IPS-20b (cell line): ENCODE measurements around the gene ZBTB20.

Experiments used
- H3K27ac ChIP-seq: one replicate; pipeline ENCODE4 v1.5.1; 2013; ENCODE audit warnings: low read length
- H3K27me3 ChIP-seq: 2 replicates; pipeline ENCODE4 v1.6.1; 2013; ENCODE audit warnings: mild to moderate bottlenecking, low read length, inconsistent platforms; ENCODE audit not compliant: insufficient read depth
- H3K36me3 ChIP-seq: 2 replicates; pipeline ENCODE4 v1.6.1; 2013; ENCODE audit warnings: low read depth, mild to moderate bottlenecking, inconsistent platforms, low read length, moderate library complexity; ENCODE audit not compliant: insufficient read depth
- H3K4me1 ChIP-seq: 2 replicates; pipeline ENCODE4 v1.6.1; 2013; ENCODE audit warnings: mild to moderate bottlenecking, control low read depth, inconsistent platforms, low read length, moderate library complexity; ENCODE audit not compliant: insufficient read depth
- H3K4me3 ChIP-seq: 2 replicates; pipeline ENCODE4 v1.5.1; 2013; ENCODE audit warnings: mild to moderate bottlenecking, low read length, inconsistent platforms
- H3K9ac ChIP-seq: 2 replicates; pipeline ENCODE4 v1.6.1; 2013; ENCODE audit warnings: low read depth, mild to moderate bottlenecking, inconsistent platforms, low read length, moderate library complexity
- H3K9me3 ChIP-seq: 2 replicates; pipeline ENCODE4 v1.6.1; 2013; ENCODE audit warnings: mild to moderate bottlenecking, low read depth, low read length, inconsistent platforms; ENCODE audit not compliant: insufficient read depth

The ZBTB20 gene

GRCh38 chr3:114307222-114307830, 839.8 kb downstream of the ZBTB20 start:
- Histone ChIP-seq H3K9ac (no peak overlapping the region), H3K9me3 (no peaks in the 10 kb centered on the region), H3K4me1 (no peaks in the 10 kb centered on the region), H3K36me3 (no peaks in the 10 kb centered on the region), H3K27ac (no peak overlapping the region), H3K4me3 (no peak overlapping the region), H3K27me3 (no peaks in the 10 kb centered on the region)

GRCh38 chr3:114299941-114300624, 847.0 kb downstream of the ZBTB20 start:
- Histone ChIP-seq H3K27ac (no peak overlapping the region), H3K9me3 (no peaks in the 10 kb centered on the region), H3K27me3 (no peaks in the 10 kb centered on the region), H3K36me3 (no peaks in the 10 kb centered on the region), H3K4me1 (no peaks in the 10 kb centered on the region), H3K4me3 (no peak overlapping the region), H3K9ac (no peak overlapping the region)

GRCh38 chr3:114299421-114299820, 847.7 kb downstream of the ZBTB20 start:
- H3K4me3 ChIP-seq: no peak overlapping the region
- no peaks in the 10 kb centered on the region for H3K4me1 ChIP-seq
- H3K36me3 ChIP-seq: no peaks in the 10 kb centered on the region
- no peaks in the 10 kb centered on the region for H3K27me3 ChIP-seq
- no peaks in the 10 kb centered on the region for H3K9me3 ChIP-seq
- H3K27ac ChIP-seq: no peak overlapping the region
- no peak overlapping the region for H3K9ac ChIP-seq

GRCh38 chr3:114295946-114296345, 851.1 kb downstream of the ZBTB20 start:
- H3K36me3 ChIP-seq: no peaks in the 10 kb centered on the region
- no peak overlapping the region for H3K27ac ChIP-seq

GRCh38 chr3:114294940-114295480, 852.1 kb downstream of the ZBTB20 start:
- H3K36me3 ChIP-seq: no peaks in the 10 kb centered on the region
- H3K27ac ChIP-seq: no peak overlapping the region
- H3K9ac ChIP-seq: no peak overlapping the region
- no peaks in the 10 kb centered on the region for H3K9me3 ChIP-seq
- no peak overlapping the region for H3K4me3 ChIP-seq
- no peaks in the 10 kb centered on the region; the same call in 1 of the 2 replicates for H3K4me1 ChIP-seq
- no peaks in the 10 kb centered on the region for H3K27me3 ChIP-seq

More at GRCh38 chr3:114295946-114296345, 851.1 kb downstream of the ZBTB20 start:
- no peaks in the 10 kb centered on the region; the same call in 1 of the 2 replicates for H3K4me1 ChIP-seq
- no peak overlapping the region for H3K4me3 ChIP-seq
- H3K9ac ChIP-seq: no peak overlapping the region
- no peaks in the 10 kb centered on the region for H3K27me3 ChIP-seq
- H3K9me3 ChIP-seq: no peaks in the 10 kb centered on the region

- no peaks in the 10 kb centered on the region for H3K9me3 ChIP-seq
- no peak within 1 kb of the TSS for H3K9ac ChIP-seq
- H3K36me3 ChIP-seq: no peaks in the 10 kb centered on the region
- no peak within 1 kb of the TSS for H3K27ac ChIP-seq
- H3K27me3 ChIP-seq: no peaks in the 10 kb centered on the region
- H3K4me1 ChIP-seq: no peaks in the 10 kb centered on the region; the same call in 1 of the 2 replicates
- H3K4me3 ChIP-seq: no peak within 1 kb of the TSS
Measured at GRCh38 chr3:114293838-114294535, 853.1 kb downstream of the ZBTB20 start, which contains the start of gene TIGIT. TSS of gene TIGIT (plus strand) at chr3:114294028. CDS start at chr3:114294062, 34 bp downstream.

GRCh38 chr3:114290911-114291901, 855.9 kb downstream of the ZBTB20 start:
- no peaks in the 10 kb centered on the region; the same call in 1 of the 2 replicates for H3K4me1 ChIP-seq
- no peak overlapping the region for H3K27ac ChIP-seq
- no peak overlapping the region for H3K4me3 ChIP-seq
- H3K27me3 ChIP-seq: no peaks in the 10 kb centered on the region
- H3K9ac ChIP-seq: no peak overlapping the region
- no peaks in the 10 kb centered on the region for H3K9me3 ChIP-seq
- H3K36me3 ChIP-seq: no peaks in the 10 kb centered on the region

- Histone ChIP-seq H3K27ac (no peak overlapping the region), H3K9ac (no peak overlapping the region), H3K4me3 (no peak overlapping the region), H3K36me3 (no peaks in the 10 kb centered on the region), H3K27me3 (no peaks in the 10 kb centered on the region), H3K4me1 (no peaks in the 10 kb centered on the region; the same call in 1 of the 2 replicates), H3K9me3 (no peaks in the 10 kb centered on the region)
Measured at GRCh38 chr3:114286266-114286665, 860.8 kb downstream of the ZBTB20 start.

GRCh38 chr3:114285648-114286230, 861.3 kb downstream of the ZBTB20 start:
- Histone ChIP-seq H3K27me3 (no peaks in the 10 kb centered on the region), H3K27ac (no peak overlapping the region), H3K36me3 (no peaks in the 10 kb centered on the region), H3K4me3 (no peak overlapping the region), H3K9me3 (no peaks in the 10 kb centered on the region), H3K4me1 (no peaks in the 10 kb centered on the region), H3K9ac (no peak overlapping the region)

- Histone ChIP-seq H3K4me1 (no peaks in the 10 kb centered on the region), H3K4me3 (no peak overlapping the region), H3K27ac (no peak overlapping the region), H3K9ac (no peak overlapping the region), H3K9me3 (no peaks in the 10 kb centered on the region), H3K27me3 (no peaks in the 10 kb centered on the region), H3K36me3 (no peaks in the 10 kb centered on the region)
Measured at GRCh38 chr3:114284644-114285043, 862.4 kb downstream of the ZBTB20 start.
